Smooth muscle cell (in vitro differentiated cells): Measurements from ENCODE around the gene AK4. TPM values are rescaled to one million over a fixed set of nuclear protein-coding genes. Genes with fewer than 3 reads are reported as not detected.

Experiments
- DNase-seq: peaks from one replicate; lab custom pipeline; 2025; ENCODE audit not compliant: unreplicated experiment; lab: John Stamatoyannopoulos, UW
- H2AFZ ChIP-seq: fragments of 200-600 bp; sonication (generic); 2 replicates; pipeline ENCODE4 v1.6.0; 2016; ENCODE audit warnings: antibody characterized with exemption, low read depth, mild to moderate bottlenecking
- H3F3A ChIP-seq: fragments of 200-600 bp; sonication (generic); 2 replicates; pipeline ENCODE4 v1.6.0; 2017; ENCODE audit warnings: antibody characterized with exemption, low read depth
- H3K27ac ChIP-seq: fragments of 200-600 bp; sonication (generic); 2 replicates; pipeline ENCODE4 v1.5.1; 2016; ENCODE audit warnings: low read depth, mild to moderate bottlenecking
- H3K27me3 ChIP-seq: fragments of 200-600 bp; sonication (generic); 2 replicates; pipeline ENCODE4 v1.6.1; 2016; ENCODE audit warnings: low read depth, mild to moderate bottlenecking
- H3K36me3 ChIP-seq: fragments of 200-600 bp; sonication (generic); 2 replicates; pipeline ENCODE4 v1.5.1; 2016; ENCODE audit warnings: low read depth
- H3K4me1 ChIP-seq: fragments of 200-600 bp; sonication (generic); 2 replicates; pipeline ENCODE4 v1.5.1; 2016; ENCODE audit warnings: low read depth
- H3K4me2 ChIP-seq: fragments of 200-600 bp; sonication (generic); 2 replicates; pipeline ENCODE4 v1.6.0; 2016; ENCODE audit warnings: mild to moderate bottlenecking
- H3K4me3 ChIP-seq: fragments of 200-600 bp; sonication (generic); 2 replicates; pipeline ENCODE4 v1.5.1; 2016; ENCODE audit warnings: mild to moderate bottlenecking
- H3K79me2 ChIP-seq: fragments of 200-600 bp; sonication (generic); 2 replicates; pipeline ENCODE4 v1.6.0; 2016; ENCODE audit warnings: low read depth, mild to moderate bottlenecking
- H3K9ac ChIP-seq: fragments of 200-600 bp; sonication (generic); 2 replicates; pipeline ENCODE4 v1.6.0; 2016; ENCODE audit warnings: low read depth
- H3K9me3 ChIP-seq: fragments of 200-600 bp; sonication (generic); replicated peaks from 2 replicates; pipeline ENCODE4 v1.5.1; 2016; ENCODE audit warnings: low read depth
- H4K20me1 ChIP-seq: fragments of 200-600 bp; sonication (generic); 2 replicates; pipeline ENCODE4 v1.6.0; 2016; ENCODE audit warnings: low read depth
- WGBS: methylation state at CpG from one replicate; pipeline ENCODE4 v1.1.7; 2016; ENCODE audit warnings: low lambda C conversion rate; 5-methylcytosine and 5-hydroxymethylcytosine counted together
- polyA plus RNA-seq: library from polyadenylated mRNA; unstranded; fragments of >200 nt; fragmentation: Nextera tagmentation; extraction: Ambion mirVana; gene quantifications from 2 replicates; pipeline ENCODE4 v1.2.1, GENCODE V29; 2016
- total RNA-seq: library from RNA; depleted of rRNA; stranded (reverse); fragments of >200 nt; gene quantifications from 2 replicates; pipeline ENCODE4 v1.2.3, GENCODE V29; 2014
- TF ChIP-seq, protein P1 (sequence below): fragments of 200-600 bp; sonication (generic); IDR thresholded peaks from 2 replicates; pipeline ENCODE4 v1.5.1; 2017; ENCODE audit warnings: borderline replicate concordance, mild to moderate bottlenecking, antibody characterized with exemption; ENCODE audit not compliant: insufficient read depth, poor library complexity, severe bottlenecking

The AK4 gene
- total and polyA plus RNA-seq, 2 experiments from 2014 or later: 52.9 to 61.4 TPM

DNA sequence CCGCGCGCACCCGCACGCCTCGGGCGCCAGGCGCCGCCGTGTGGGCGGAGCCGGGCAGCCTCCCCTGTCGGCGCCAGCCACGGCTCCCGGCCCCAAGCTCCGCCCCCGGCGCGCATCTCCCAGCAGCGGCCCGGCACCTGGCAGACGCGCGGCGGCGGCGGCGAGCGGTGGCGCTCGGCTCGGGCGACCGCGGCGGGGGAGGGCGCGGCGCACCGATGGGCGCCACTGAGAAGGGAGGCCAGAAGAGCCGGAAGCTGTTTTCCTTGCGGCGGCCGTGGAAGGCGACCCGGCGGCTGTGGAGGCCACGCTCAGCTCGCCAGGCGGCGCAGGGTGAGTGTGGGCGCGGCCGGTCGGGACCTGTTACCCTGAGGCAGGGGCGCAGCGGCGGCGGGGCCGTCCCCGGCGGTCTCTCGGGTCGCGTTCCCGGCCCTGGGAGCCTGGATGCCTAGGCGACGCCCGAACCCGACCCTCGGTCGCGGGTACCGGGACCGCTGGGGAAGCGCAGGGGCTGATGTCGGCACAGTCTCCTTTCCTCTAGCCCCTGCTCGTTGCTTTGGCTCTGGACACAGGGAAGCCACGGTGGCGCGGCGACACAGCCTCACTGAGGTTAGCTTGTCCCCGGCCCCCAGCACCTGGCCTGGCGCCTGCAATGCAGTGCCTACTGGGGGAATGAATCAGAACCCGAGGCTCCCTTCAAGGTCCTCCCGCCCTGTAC lies 106.5 kb downstream of the AK4 start:
- TF ChIP-seq, protein P1, sequence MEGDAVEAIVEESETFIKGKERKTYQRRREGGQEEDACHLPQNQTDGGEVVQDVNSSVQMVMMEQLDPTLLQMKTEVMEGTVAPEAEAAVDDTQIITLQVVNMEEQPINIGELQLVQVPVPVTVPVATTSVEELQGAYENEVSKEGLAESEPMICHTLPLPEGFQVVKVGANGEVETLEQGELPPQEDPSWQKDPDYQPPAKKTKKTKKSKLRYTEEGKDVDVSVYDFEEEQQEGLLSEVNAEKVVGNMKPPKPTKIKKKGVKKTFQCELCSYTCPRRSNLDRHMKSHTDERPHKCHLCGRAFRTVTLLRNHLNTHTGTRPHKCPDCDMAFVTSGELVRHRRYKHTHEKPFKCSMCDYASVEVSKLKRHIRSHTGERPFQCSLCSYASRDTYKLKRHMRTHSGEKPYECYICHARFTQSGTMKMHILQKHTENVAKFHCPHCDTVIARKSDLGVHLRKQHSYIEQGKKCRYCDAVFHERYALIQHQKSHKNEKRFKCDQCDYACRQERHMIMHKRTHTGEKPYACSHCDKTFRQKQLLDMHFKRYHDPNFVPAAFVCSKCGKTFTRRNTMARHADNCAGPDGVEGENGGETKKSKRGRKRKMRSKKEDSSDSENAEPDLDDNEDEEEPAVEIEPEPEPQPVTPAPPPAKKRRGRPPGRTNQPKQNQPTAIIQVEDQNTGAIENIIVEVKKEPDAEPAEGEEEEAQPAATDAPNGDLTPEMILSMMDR: no peak
- Histone ChIP-seq H3K27ac (no peak overlapping the region), H3F3A (peaks cover 9% of the 10 kb centered on the region), H3K36me3 (no peaks in the 10 kb centered on the region), H3K4me1 (no peaks in the 10 kb centered on the region), H3K9ac (peak overlapping the region; percentile 50), H3K4me2 (peak overlapping the region; percentile 87), H3K27me3 (no peaks in the 10 kb centered on the region), H4K20me1 (no peaks in the 10 kb centered on the region), H2AFZ (peak overlapping the region; percentile 81), H3K4me3 (peak overlapping the region; percentile 71), H3K79me2 (peaks cover 5% of the 10 kb centered on the region), H3K9me3 (no peaks in the 10 kb centered on the region)
- DNase-seq: no peak
- WGBS: under 1% methylated on average over 70 of the region's 88 CpGs

DNA sequence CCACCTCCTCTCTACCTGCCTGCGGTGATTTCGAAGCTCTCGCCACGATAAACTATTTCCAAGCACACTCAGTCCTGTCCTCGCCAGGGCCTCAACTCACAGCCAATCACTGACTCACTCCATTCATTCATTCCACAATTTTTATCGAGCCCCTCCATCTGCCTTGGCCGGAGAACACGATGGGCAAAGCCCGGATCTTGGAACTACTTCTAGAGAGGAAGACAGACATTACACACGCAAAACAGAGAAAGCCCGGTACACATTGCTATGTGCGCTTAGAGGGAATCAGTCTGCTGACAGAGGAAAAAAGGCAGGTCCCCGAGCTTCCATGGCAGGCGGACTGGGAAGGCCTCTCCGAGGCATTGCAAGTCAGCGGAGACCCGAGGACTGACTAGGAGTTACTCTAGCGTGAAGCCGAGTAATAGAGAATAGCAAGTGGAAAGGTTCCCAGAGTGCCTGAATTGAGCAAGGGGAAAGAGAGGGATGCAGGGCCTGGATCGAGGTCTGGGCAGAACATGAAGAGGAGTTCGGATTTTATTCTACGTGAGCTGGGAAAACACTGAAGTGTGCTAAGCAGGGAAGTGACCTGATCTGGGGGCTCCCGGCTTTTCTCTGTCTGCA lies 107.1 kb downstream of the AK4 start:
- TF ChIP-seq, protein P1: no peak
- no peaks in the 10 kb centered on the region for H4K20me1 ChIP-seq
- H3K79me2 ChIP-seq: peaks cover 5% of the 10 kb centered on the region
- H3F3A ChIP-seq: peaks cover 9% of the 10 kb centered on the region
- DNase-seq: no peak
- peak overlapping the region; percentile 87 for H3K4me2 ChIP-seq
- no peaks in the 10 kb centered on the region for H3K36me3 ChIP-seq
- WGBS: 11% methylated on average over 23 of the region's 23 CpGs
- no peaks in the 10 kb centered on the region for H3K4me1 ChIP-seq
- H3K9ac ChIP-seq: no peak overlapping the region
- H3K27ac ChIP-seq: no peak overlapping the region
- H3K9me3 ChIP-seq: no peaks in the 10 kb centered on the region
- peak overlapping the region; percentile 44 for H2AFZ ChIP-seq
- peak overlapping the region; percentile 71 for H3K4me3 ChIP-seq
- no peaks in the 10 kb centered on the region for H3K27me3 ChIP-seq

DNA sequence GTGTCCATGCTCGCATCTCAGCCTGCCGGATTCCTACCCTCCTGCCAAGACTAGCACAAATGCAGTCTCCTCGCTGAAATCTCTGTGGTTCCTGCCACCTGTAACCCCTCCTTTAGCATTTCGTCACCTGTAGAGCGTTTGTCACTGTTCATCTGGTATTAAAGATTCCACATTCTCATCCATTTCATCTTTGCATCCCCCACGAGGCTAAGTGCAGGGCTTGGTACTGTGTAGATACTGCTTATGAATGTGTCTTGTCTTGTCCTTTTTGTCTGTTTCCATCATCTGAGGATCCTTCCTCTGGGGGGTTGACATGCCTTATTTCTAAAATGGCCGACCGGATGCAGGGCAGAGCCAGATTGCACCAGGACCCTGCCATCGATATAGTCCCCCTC lies 107.7 kb downstream of the AK4 start:
- no peak for DNase-seq
- Histone ChIP-seq H2AFZ (no peak overlapping the region), H3K4me3 (peak overlapping the region; percentile 71), H3K4me2 (peak overlapping the region; percentile 87), H3K36me3 (no peaks in the 10 kb centered on the region), H3K27ac (no peak overlapping the region), H3F3A (peaks cover 13% of the 10 kb centered on the region), H3K79me2 (peaks cover 5% of the 10 kb centered on the region), H3K27me3 (no peaks in the 10 kb centered on the region), H3K9me3 (no peaks in the 10 kb centered on the region), H3K9ac (no peak overlapping the region), H4K20me1 (no peaks in the 10 kb centered on the region), H3K4me1 (no peaks in the 10 kb centered on the region)
- 71% methylated on average over 9 of the region's 9 CpGs for WGBS
- TF ChIP-seq, protein P1: no peak
